Neural progenitor cell (in vitro differentiated cells): ENCODE data around the gene PRDM10.

Source experiments
- EZH2 ChIP-seq: fragments of 200-600 bp; sonication (generic); IDR thresholded peaks from 2 replicates; pipeline ENCODE4 v1.6.1; 2017; ENCODE audit warnings: antibody characterized with exemption, mild to moderate bottlenecking, moderate library complexity
- EZH2phosphoT487 ChIP-seq: fragments of 200-600 bp; sonication (generic); IDR thresholded peaks from 2 replicates; pipeline ENCODE4 v1.6.1; 2017; ENCODE audit warnings: antibody characterized with exemption
- TF ChIP-seq, protein P1 (sequence below): fragments of 200-600 bp; sonication (generic); IDR thresholded peaks from 2 replicates; pipeline ENCODE4 v1.5.1; 2017; ENCODE audit warnings: antibody characterized with exemption, mild to moderate bottlenecking

DNA sequence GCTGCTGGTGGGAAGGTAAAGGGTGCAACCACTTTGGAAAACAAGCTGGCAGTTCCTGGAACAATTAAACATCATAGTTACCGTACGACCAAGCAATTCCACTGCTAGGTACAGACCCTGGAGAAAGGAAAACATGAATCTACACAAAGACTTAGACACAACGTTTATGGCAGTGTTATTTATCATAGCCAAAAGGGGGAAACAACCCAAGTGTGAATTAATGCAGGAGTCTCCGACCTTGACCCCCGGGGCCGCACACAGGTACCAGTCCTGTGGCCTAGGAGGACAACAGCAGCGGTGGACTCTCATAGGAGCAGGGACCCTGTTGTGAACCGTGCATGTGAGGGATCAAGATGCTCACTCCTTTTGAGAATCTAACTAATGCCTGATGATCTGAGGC is 22.5 kb downstream of the PRDM10 start:
- TF ChIP-seq EZH2 (no peak), EZH2phosphoT487 (no peak)
- TF ChIP-seq, protein P1, sequence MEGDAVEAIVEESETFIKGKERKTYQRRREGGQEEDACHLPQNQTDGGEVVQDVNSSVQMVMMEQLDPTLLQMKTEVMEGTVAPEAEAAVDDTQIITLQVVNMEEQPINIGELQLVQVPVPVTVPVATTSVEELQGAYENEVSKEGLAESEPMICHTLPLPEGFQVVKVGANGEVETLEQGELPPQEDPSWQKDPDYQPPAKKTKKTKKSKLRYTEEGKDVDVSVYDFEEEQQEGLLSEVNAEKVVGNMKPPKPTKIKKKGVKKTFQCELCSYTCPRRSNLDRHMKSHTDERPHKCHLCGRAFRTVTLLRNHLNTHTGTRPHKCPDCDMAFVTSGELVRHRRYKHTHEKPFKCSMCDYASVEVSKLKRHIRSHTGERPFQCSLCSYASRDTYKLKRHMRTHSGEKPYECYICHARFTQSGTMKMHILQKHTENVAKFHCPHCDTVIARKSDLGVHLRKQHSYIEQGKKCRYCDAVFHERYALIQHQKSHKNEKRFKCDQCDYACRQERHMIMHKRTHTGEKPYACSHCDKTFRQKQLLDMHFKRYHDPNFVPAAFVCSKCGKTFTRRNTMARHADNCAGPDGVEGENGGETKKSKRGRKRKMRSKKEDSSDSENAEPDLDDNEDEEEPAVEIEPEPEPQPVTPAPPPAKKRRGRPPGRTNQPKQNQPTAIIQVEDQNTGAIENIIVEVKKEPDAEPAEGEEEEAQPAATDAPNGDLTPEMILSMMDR, result no peak
